ENCODE results near the gene ARFIP1.

The ARFIP1 gene

GRCh38 chr4:152785639-152786615 is 6.2 kb downstream of the ARFIP1 start:
- H3K4me3 ChIP-seq (ENCODE audit: control insufficient read depth, low read depth, low read length) = no peak overlapping the region
- no peak for TF ChIP-seq CTCF (IDR thresholded peaks at IDR 0.05; ENCODE audit: control insufficient read depth, insufficient read depth, low read depth, low read length, missing control alignments)
- no peak for DNase-seq (ENCODE audit: low read depth)

DNA sequence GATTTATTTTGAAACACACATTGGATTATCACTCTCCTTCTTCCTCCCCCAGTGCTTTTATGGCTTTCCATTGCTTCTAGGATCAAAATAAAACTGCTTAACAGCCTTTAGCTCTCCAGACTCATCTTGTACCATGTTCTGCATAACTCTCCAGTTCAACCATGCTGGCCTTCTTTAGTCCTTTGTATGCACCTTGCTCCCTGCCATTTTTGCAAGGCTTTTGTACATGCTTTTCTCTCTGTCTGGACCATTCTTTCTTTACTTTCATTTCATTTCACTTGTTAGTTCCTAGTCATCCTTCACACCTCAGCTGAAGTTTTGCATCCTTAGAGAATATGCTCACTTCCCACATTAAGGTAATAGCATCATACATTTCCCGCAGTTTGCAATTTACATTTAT is 6.9 kb downstream of the ARFIP1 start:
- DNase-seq (ENCODE audit: low read depth) = no peak
- TF ChIP-seq CTCF (IDR thresholded peaks at IDR 0.05; ENCODE audit: control insufficient read depth, insufficient read depth, low read depth, low read length, missing control alignments) = no peak
- no peak overlapping the region for H3K4me3 ChIP-seq (ENCODE audit: control insufficient read depth, low read depth, low read length)

- DNase-seq (ENCODE audit: low read depth) = no peak
- no peak overlapping the region for H3K4me3 ChIP-seq (ENCODE audit: control insufficient read depth, low read depth, low read length)
- no peak for TF ChIP-seq CTCF (IDR thresholded peaks at IDR 0.05; ENCODE audit: control insufficient read depth, insufficient read depth, low read depth, low read length, missing control alignments)
Observed at GRCh38 chr4:152795891-152796290, 16.1 kb downstream of the ARFIP1 start.

GRCh38 chr4:152803541-152803940 is 23.8 kb downstream of the ARFIP1 start:
- no peak overlapping the region for H3K4me3 ChIP-seq (ENCODE audit: control insufficient read depth, low read depth, low read length)
- TF ChIP-seq CTCF (IDR thresholded peaks at IDR 0.05; ENCODE audit: control insufficient read depth, insufficient read depth, low read depth, low read length, missing control alignments) = no peak
- no peak for DNase-seq (ENCODE audit: low read depth)

DNA sequence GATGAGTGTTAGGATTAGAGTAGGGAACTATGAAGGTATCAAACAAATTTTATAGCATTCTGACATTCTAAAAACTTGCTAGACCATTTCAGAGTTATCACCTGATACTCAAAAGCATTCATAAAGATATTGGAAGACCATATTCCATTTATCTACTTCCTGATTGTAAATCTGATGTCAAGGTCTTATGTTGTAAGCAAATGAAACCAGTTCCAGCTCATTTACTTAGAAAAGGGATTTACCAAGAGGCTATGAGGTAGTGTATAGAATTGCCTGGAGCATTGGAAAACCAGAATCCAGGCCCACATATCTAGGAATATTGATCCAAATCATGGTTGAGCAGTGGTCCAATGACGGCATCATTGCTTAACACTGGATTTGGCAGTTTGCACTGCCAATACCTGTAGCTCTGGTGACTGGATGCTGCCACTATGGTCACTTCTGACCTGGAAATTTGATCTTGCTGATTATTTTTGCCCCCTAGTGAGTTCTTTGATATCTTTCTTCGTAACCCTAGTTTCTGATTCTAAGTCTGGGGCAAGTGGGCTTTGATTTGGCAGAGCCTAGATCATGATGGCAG is 25.4 kb downstream of the ARFIP1 start:
- DNase-seq (ENCODE audit: low read depth) = no peak
- H3K4me3 ChIP-seq (ENCODE audit: control insufficient read depth, low read depth, low read length) = no peak overlapping the region
- no peak for TF ChIP-seq CTCF (IDR thresholded peaks at IDR 0.05; ENCODE audit: control insufficient read depth, insufficient read depth, low read depth, low read length, missing control alignments)

- TF ChIP-seq CTCF (IDR thresholded peaks at IDR 0.05; ENCODE audit: control insufficient read depth, insufficient read depth, low read depth, low read length, missing control alignments) = no peak
- DNase-seq (ENCODE audit: low read depth) = no peak
- H3K4me3 ChIP-seq (ENCODE audit: control insufficient read depth, low read depth, low read length) = no peak overlapping the region
Observed at GRCh38 chr4:152805818-152806217, 26.1 kb downstream of the ARFIP1 start.

All from AG09309 (cell line).